Ishikawa (cell line): ENCODE results near the gene ATXN7L3B.

ENCODE experiments used
- CEBPB ChIP-seq: IDR thresholded peaks from 2 replicates; pipeline ENCODE4 v1.6.1; 2012
- EP300 ChIP-seq: IDR thresholded peaks from 2 replicates; pipeline ENCODE4 v1.6.1; 2012; ENCODE audit warnings: borderline replicate concordance
- FOXM1 ChIP-seq: IDR thresholded peaks from 2 replicates; pipeline ENCODE4 v1.6.1; 2012; ENCODE audit warnings: low read depth, borderline replicate concordance
- MAX ChIP-seq: IDR thresholded peaks from 2 replicates; pipeline ENCODE4 v1.6.1; 2012
- REST ChIP-seq: IDR thresholded peaks from 2 replicates; pipeline ENCODE4 v1.6.1; 2012; ENCODE audit warnings: low read depth, mild to moderate bottlenecking
- TAF1 ChIP-seq: IDR thresholded peaks from 2 replicates; pipeline ENCODE4 v1.6.1; 2012; ENCODE audit warnings: low read depth, mild to moderate bottlenecking

GRCh38 chr12:74537126-74537706 lies 419 bp upstream of the ATXN7L3B start:
- TF ChIP-seq TAF1 (no peak), MAX (no peak), FOXM1 (no peak), REST (no peak), CEBPB (no peak), EP300 (no peak)
